T47D (cell line): ENCODE measurements around the gene C5AR2.
A peak's percentile ranks its signal among the peaks of the same experiment; 100 is the strongest.
"Not testable (repeated sequence)": the region's sequence is repeated elsewhere in the genome, so short reads cannot be mapped to it uniquely, and the experiment has no call there.

ENCODE experiments used
- DNase-seq, 2 experiments: peaks; one replicate each; pipeline versions ENCODE4 v3.0.0 to v3.0.0-alpha.2; 2011 to 2012; ENCODE audit warnings: low read depth in 1 of 2, low spot score in 1 of 2
- JUND ChIP-seq: IDR thresholded peaks from 2 replicates; pipeline ENCODE4 v1.6.1; 2012; ENCODE audit warnings: low read depth
- in situ Hi-C: cut with HindIII; loops from 2 replicates; pipeline ENCODE4 v1.10.0; 2016; ENCODE audit warnings: low sequenced_read_pairs, low pct_unique_long_range_greater_than_20kb

The C5AR2 gene

DNA sequence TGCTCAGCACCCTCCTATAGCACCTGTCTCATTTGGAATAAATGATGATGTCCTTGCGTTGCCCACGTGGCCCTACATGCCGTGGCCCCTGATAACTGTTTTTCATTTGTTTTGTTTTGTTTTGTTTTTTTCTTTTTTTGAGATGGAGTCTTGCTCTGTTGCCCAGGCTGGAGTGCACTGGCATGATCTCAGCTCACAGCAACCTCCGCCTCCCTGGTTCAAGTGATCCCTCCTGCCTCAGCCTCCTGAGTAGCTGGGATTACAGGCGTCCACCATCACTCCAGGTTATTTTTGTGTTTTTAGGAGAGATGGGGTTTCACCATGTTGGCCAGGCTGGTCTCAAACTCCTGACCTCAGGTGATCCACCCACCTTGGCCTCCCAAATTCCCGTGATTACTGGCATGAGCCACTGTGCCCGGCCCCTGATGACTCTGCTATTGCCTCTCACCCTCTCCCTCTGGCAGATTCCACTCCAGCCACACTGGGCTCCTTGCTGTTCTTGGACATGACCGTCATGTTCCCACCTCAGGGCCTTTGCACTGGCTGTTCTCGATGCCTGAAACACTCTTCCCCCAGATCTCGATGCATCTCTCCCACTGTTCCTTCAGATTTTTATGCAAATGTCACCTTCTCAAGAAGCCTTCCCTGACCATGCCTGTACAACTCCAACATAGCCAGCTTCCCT is 7.4 kb downstream of the C5AR2 start:
- no peak for DNase-seq
- in situ Hi-C loops = no loop called here
- no peak for TF ChIP-seq JUND

DNA sequence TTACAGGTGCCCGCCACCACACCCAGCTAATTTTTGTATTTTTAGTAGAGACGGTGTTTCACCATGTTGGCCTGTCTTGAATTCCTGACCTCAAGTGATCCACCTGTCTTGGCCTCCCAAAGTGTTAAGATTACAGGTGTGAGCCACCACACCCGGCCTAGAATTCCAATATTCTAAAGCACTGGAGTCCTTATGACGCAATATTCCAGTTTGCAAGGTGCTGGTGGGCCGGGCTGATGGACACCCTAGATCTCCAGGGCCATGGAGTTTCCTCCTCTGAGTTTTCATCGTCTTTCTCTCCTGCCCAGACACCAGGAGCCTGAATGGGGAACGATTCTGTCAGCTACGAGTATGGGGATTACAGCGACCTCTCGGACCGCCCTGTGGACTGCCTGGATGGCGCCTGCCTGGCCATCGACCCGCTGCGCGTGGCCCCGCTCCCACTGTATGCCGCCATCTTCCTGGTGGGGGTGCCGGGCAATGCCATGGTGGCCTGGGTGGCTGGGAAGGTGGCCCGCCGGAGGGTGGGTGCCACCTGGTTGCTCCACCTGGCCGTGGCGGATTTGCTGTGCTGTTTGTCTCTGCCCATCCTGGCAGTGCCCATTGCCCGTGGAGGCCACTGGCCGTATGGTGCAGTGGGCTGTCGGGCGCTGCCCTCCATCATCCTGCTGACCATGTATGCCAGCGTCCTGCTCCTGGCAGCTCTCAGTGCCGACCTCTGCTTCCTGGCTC is 8.7 kb downstream of the C5AR2 start:
- DNase-seq = no peak
- in situ Hi-C loops = no loop called here
- TF ChIP-seq JUND = no peak

DNA sequence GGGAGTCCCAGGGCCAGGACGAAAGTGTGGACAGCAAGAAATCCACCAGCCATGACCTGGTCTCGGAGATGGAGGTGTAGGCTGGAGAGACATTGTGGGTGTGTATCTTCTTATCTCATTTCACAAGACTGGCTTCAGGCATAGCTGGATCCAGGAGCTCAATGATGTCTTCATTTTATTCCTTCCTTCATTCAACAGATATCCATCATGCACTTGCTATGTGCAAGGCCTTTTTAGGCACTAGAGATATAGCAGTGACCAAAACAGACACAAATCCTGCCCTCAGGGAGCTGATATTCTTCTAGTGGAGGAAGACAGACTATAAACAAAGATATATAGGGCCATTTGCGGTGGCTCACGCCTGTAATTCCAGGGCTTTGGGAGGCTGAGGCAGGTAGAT is 9.8 kb downstream of the C5AR2 start:
- no peak for DNase-seq
- in situ Hi-C loops = no loop called here
- no peak for TF ChIP-seq JUND

DNA sequence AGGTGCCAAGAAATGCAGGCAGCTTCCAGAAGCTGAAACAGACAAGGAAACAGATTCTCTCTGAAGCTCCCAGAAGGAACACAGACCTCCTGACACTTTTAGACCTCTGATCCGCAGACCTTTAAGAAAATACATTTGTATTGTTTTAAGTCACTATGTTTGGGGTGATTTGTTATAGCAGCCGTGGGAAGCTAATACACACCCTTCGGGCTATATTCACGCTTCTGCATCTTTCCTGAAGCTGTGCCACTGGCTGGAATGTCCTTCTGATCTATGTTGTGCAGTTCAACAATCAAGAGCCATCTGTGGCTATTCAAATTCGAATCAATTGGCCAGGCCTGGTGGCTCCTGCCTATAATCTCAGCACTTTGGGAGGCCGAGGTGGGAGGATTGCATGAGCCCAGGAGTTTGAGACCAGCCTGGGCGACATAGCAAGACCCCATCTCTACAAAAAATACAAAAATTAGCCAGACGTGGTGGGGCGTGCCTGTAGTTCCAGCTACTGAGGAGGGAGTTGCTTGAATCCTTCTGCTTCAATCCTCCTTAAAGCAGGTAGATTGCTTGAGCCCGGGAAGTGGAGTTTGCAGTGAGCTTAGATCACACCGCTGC is 11.3 kb downstream of the C5AR2 start:
- in situ Hi-C loops = no loop called here
- no peak for TF ChIP-seq JUND
- no peak for DNase-seq

DNA sequence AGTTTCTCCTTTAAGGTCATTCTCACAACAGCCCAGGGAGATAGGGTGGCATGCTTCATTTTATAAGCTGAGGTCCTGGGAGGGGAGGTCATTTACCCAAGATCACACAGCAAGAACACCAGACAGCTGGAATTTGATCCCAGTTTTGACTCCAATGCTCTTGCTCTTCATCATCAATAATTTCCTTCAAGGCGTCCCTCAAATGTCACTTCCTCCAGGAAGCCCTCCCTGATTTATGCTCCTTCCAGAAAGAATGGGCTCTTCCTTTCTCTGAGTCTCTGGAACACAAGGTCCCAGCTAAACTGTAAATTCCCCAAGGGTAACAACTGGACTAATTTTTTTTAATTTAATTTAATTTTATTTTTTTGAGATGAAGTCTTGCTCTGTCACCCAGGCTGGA is 12.4 kb downstream of the C5AR2 start:
- TF ChIP-seq JUND = no peak
- DNase-seq = no peak
- in situ Hi-C loops = no loop called here

DNA sequence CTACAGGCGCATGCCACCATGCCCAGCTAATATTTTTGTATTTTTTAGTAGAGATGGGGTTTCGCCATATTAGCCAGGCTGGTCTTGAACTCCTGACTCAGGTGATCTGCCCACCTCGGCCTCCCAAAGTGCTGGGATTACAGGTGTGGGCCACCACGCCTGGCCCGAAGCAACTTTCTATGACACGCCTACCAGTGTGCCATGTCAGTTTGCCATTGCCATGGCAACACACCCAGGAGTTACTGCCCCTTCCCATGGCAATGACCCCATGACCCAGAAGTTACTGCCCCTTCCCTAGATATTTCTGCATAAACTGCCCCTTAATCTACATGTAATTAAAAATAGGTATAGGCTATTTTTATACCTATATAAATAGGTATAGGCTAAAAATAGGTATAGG is 14.0 kb downstream of the C5AR2 start:
- DNase-seq, in situ Hi-C loops: not testable (repeated sequence)

DNA sequence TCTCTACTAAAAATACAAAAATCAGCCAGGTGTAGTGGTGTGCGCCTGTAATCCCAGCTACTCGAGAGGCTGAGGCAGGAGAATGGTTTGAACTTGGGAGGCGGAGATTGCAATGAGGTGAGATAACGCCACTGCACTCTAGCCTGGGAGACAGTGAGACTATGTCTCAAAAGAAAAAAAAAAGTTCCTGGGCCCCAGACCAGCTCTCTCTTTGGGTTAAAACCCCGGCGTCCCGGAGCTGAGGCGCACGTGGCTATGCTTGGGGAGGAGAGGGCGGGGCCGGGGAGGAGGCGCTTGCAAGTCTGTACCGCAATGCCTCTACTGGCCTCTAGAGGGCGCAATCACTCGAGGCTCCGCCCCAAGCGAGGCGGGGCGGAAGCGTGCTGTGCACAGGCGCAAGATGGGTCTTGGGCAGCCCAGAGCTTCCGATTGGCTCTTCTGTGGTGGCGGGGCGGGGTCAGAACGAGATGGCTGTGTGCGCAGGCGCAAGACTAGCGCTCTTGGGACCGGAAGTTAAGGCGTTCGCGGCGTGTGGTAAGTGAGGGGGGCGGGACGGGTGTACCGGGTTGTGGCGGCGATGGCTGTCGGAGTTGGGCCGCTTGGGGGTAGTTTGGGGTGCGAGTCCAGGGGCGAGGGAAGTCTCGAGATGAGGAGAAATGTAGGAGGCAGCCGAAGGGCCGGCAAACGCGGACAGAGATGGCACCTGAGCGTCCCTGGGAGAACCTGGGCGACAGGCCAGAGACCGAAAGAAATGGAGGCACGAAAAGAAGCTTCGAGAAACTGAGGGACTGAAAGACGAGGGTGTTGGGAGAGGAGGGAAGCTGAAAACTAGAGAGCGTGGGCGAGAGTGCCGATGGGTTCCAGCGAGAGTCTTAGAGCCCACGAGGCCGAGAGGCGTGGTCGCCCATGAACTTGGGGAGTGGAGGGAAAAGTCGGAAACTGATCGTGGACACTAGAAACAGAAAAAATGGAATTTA is 17.1 kb downstream of the C5AR2 start, which contains the start of gene DHX34:
TSS of gene DHX34 (plus strand) at position 497 of the 977 bp plus-strand sequence. CDS start 3,716 bp downstream, outside the sequence.
- in situ Hi-C loops = no loop called here
- no peak for TF ChIP-seq JUND

DNA sequence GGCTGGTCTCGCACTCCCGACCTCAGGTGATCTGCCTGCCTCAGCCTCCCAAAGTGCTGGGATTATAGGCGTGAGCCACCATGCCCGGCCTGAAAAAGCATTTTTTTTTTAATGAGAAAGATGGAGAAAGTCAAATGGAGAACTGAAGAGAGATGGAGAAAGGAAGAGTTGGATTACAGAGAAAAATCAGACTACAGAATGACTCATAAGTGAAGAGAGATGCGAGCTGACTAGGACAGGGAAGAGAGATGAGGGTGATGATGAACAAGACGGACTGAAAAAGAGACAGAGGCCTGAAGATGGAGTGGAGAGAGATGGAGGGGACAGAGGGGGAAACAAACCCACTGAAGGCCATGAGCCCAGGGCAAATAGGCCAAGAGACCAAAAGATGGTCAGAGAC is 18.7 kb downstream of the C5AR2 start:
- no peak for DNase-seq
- in situ Hi-C loops = no loop called here
- TF ChIP-seq JUND = no peak

More for the DNA sequence above, 17.1 kb downstream of the C5AR2 start, which contains the start of gene DHX34:
- peak; percentile 96 to 98 for DNase-seq

DNA sequence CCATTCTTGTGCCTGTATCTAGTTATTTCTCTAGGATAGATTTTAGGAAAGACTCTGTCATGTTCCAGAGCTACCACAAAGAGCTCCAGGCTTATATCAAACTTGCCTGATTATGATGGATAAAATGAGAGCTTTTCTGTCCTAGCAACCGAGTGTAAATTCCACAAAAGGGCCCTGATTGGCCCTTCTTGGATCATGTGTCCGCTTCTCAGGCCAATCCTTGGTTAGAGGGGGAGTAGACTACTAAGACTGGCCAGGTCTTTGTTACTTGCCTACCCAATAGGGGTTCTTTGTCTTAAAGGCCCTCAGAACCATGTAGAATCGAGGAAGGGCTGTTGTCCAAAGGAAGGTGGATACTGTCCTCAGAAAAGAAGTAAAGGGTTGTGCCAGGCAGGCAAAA is 19.6 kb downstream of the C5AR2 start:
- TF ChIP-seq JUND = no peak
- DNase-seq = peak; percentile 55 to 79
- in situ Hi-C loops = no loop called here

DNA sequence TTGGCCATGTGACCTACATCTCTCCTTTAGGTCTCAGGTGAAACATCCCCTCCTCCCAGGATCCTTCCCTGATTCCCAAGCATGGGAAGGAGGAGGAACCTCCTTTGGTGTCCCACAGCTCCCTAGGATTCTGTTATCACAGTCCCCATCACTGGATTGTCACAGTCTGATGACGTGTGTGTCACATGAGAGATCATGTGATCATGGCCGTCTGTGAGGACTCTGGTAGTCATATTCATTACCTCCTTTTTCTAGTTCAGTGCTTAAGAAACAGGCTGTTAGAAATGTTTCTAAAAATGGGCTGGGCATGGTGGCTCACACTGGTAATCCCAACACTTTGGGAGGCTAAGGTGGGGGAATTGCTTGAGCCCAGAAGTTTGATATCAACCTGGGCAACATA is 20.1 kb downstream of the C5AR2 start:
- TF ChIP-seq JUND = no peak
- no peak for DNase-seq
- in situ Hi-C loops = no loop called here

DNA sequence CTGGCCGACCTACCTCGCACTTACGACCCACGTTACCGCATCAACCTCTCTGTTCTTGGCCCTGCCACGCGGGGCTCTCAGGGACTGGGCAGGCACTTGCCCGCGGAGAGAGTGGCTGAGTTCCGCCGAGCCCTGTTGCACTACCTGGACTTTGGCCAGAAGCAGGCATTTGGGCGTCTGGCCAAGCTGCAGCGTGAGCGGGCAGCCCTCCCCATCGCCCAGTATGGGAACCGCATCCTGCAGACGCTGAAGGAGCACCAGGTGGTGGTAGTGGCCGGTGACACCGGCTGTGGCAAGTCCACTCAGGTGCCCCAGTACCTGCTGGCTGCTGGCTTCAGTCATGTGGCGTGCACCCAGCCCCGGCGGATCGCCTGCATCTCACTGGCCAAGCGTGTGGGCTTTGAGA is 21.3 kb downstream of the C5AR2 start:
- in situ Hi-C loops = no loop called here
- no peak for DNase-seq
- no peak for TF ChIP-seq JUND

DNA sequence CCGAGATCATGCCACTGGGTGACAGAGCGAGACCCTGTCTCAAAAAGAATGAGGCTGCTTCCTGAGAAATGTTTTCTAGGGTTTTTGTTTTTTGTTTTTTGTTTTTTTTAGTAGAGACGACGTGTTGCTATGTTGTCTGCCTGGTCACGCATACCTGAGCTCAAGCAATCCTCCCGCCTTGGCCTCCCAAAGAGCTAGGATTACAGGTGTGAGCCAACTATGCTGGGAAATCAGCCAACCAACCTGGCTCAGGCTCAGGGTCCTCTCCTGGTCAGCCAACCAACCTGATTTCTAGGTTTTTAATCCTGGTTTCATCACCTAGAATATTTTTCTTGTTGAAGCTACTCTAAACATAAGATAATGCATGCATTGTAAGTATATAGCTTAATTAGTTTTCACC is 24.9 kb downstream of the C5AR2 start:
- no peak for TF ChIP-seq JUND
- DNase-seq = no peak
- in situ Hi-C loops = no loop called here
